Neuronal stem cell (in vitro differentiated cells): ENCODE measurements around the gene KIF18B.

Source experiments
- DNase-seq: peaks from one replicate; pipeline ENCODE4 v3.0.0-alpha.2; 2013; ENCODE audit warnings: low spot score
- H2AFZ ChIP-seq: one replicate; pipeline ENCODE4 v1.6.1; 2013; ENCODE audit warnings: mild to moderate bottlenecking, low read length, inconsistent platforms
- H2AK5ac ChIP-seq: 2 replicates; pipeline ENCODE4 v1.6.1; 2013; ENCODE audit warnings: low read depth, mild to moderate bottlenecking, inconsistent platforms, low read length, moderate library complexity, mixed read lengths
- H2BK120ac ChIP-seq: 2 replicates; pipeline ENCODE4 v1.6.1; 2013; ENCODE audit warnings: low read depth, mild to moderate bottlenecking, inconsistent platforms, low read length, moderate library complexity, mixed read lengths
- H2BK12ac ChIP-seq: one replicate; pipeline ENCODE4 v1.6.1; 2013; ENCODE audit warnings: low read length, inconsistent platforms
- H2BK15ac ChIP-seq: 2 replicates; pipeline ENCODE4 v1.6.1; 2013; ENCODE audit warnings: mild to moderate bottlenecking, low read length, inconsistent platforms, mixed read lengths
- H2BK5ac ChIP-seq: one replicate; pipeline ENCODE4 v1.6.1; 2013; ENCODE audit warnings: inconsistent platforms, mild to moderate bottlenecking, low read length, moderate library complexity
- H3K14ac ChIP-seq: one replicate; pipeline ENCODE4 v1.6.1; 2013; ENCODE audit warnings: low read length, inconsistent platforms
- H3K18ac ChIP-seq: 2 replicates; pipeline ENCODE4 v1.6.1; 2013; ENCODE audit warnings: low read length, inconsistent platforms
- H3K23ac ChIP-seq: 2 replicates; pipeline ENCODE4 v1.6.1; 2013; ENCODE audit warnings: low read depth, mild to moderate bottlenecking, mixed read lengths, low read length, inconsistent platforms; ENCODE audit not compliant: poor library complexity
- H3K27ac ChIP-seq: replicated peaks from 3 replicates; pipeline ENCODE4 v1.5.1; 2013; ENCODE audit warnings: low read length, inconsistent platforms
- H3K27me3 ChIP-seq, 3 experiments: 2 replicates each; pipeline ENCODE4 v1.6.1; 2013; ENCODE audit warnings: low read length in 3 of 3, mild to moderate bottlenecking in 2 of 3, inconsistent platforms in 1 of 3, low read depth in 1 of 3, mixed read lengths in 1 of 3, moderate library complexity in 1 of 3; ENCODE audit not compliant: control insufficient read depth in 3 of 3, insufficient read depth in 3 of 3
- H3K36me3 ChIP-seq, 2 donors: replicated peaks in 1 of 2; 2 replicates each; pipeline ENCODE4 v1.6.1; 2013; ENCODE audit warnings: low read length in 2 of 2; ENCODE audit not compliant: control insufficient read depth in 2 of 2, insufficient read depth in 2 of 2
- H3K4ac ChIP-seq: 2 replicates; pipeline ENCODE4 v1.6.1; 2013; ENCODE audit warnings: inconsistent platforms, mild to moderate bottlenecking, low read length, moderate library complexity
- H3K4me1 ChIP-seq, 2 donors: 1 replicate in 1 of 2; 2 replicates in 1 of 2; pipeline ENCODE4 v1.6.1; 2013; ENCODE audit warnings: low read length in 2 of 2, low read depth in 1 of 2; ENCODE audit not compliant: control insufficient read depth in 2 of 2, insufficient read depth in 1 of 2
- H3K4me2 ChIP-seq: one replicate; pipeline ENCODE4 v1.6.1; 2013; ENCODE audit warnings: mild to moderate bottlenecking, low read length, inconsistent platforms; ENCODE audit not compliant: insufficient read depth, poor library complexity, severe bottlenecking
- H3K4me3 ChIP-seq, 2 donors: 2 replicates each; pipeline ENCODE4 v1.5.1; 2013; ENCODE audit warnings: low read length in 2 of 2, mild to moderate bottlenecking in 2 of 2, inconsistent platforms in 1 of 2, moderate library complexity in 1 of 2
- H3K79me1 ChIP-seq: one replicate; pipeline ENCODE4 v1.6.1; 2013; ENCODE audit warnings: low read depth, mild to moderate bottlenecking, inconsistent platforms, low read length, moderate library complexity
- H3K9ac ChIP-seq: one replicate; pipeline ENCODE4 v1.6.1; 2013; ENCODE audit warnings: mild to moderate bottlenecking, low read depth, low read length, inconsistent platforms; ENCODE audit not compliant: poor library complexity
- H3K9me3 ChIP-seq, 2 donors: replicated peaks in 1 of 2; 2 replicates each; pipeline versions ENCODE3 to v1.6.1; 2013; ENCODE audit warnings: low read length in 2 of 2, mild to moderate bottlenecking in 2 of 2, inconsistent platforms in 1 of 2, low read depth in 1 of 2, mixed read lengths in 1 of 2, moderate library complexity in 1 of 2; ENCODE audit not compliant: control insufficient read depth in 2 of 2, insufficient read depth in 1 of 2
- H4K8ac ChIP-seq: one replicate; pipeline ENCODE4 v1.6.1; 2013; ENCODE audit warnings: low read depth, mild to moderate bottlenecking, inconsistent platforms, low read length, moderate library complexity
- H4K91ac ChIP-seq: one replicate; pipeline ENCODE4 v1.6.1; 2013; ENCODE audit warnings: low read length, low read depth, mild to moderate bottlenecking, inconsistent platforms; ENCODE audit not compliant: poor library complexity
- WGBS, 2 donors: extraction: QIAGEN DNeasy Blood & Tissue Kit; methylation state at CpG; one replicate each; pipeline ENCODE4 v1.1.7; 2013; ENCODE audit warnings: missing lambda C conversion rate in 2 of 2, mixed read lengths in 1 of 2; ENCODE audit not compliant: insufficient read length in 2 of 2, insufficient replicate concordance in 1 of 2; ENCODE audit errors: extremely low coverage in 2 of 2; 5-methylcytosine and 5-hydroxymethylcytosine counted together

KIF18B gene

DNA sequence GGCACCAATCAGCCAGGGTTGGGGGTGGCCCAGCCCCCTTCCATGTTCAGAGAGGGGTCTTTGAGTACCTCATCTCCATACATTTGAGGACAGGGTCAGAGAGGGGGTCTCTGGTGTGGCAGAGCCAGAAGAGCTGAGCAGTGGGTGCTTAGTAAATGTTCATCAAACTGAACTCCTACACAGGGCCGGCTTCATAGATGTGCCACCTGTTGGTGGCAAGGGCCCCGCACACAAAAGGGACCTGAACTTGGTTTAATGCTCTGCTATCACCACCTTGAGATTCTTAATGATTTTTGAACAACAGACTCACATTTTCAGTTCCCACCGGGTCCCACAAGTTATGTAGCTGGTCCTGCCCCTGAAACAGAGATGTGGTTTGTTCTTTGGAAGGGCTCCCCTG is 29.5 kb upstream of the KIF18B start:
- H3K9ac ChIP-seq, result no peak overlapping the region
- peak overlapping the region; percentile 41 for H2BK15ac ChIP-seq
- no peak overlapping the region for H4K8ac ChIP-seq
- no peak overlapping the region for H3K27ac ChIP-seq
- no peak overlapping the region for H4K91ac ChIP-seq
- no peak overlapping the region for H2AFZ ChIP-seq
- no peak overlapping the region for H3K23ac ChIP-seq
- DNase-seq, result no peak
- WGBS, 2 donors, result no CpG with 5 or more reads among the region's 3 CpGs
- no peak overlapping the region for H2BK120ac ChIP-seq
- peaks cover 23 to 39% of the 10 kb centered on the region in 2 donors for H3K4me1 ChIP-seq
- H3K4ac ChIP-seq, result no peak overlapping the region
- peak overlapping the region; percentile 51 for H2AK5ac ChIP-seq
- H3K79me1 ChIP-seq, result no peaks in the 10 kb centered on the region
- H3K27me3 ChIP-seq, result peaks cover 0 to 64% (median 3%) of the 10 kb centered on the region in 3 experiments
- H2BK12ac ChIP-seq, result no peak overlapping the region
- no peak overlapping the region for H3K4me3 ChIP-seq
- no peak overlapping the region for H3K18ac ChIP-seq
- no peak overlapping the region for H3K4me2 ChIP-seq
- H3K9me3 ChIP-seq, result no peaks in the 10 kb centered on the region
- H3K36me3 ChIP-seq, result no peaks in the 10 kb centered on the region
- no peak overlapping the region for H2BK5ac ChIP-seq
- H3K14ac ChIP-seq, result no peak overlapping the region

DNA sequence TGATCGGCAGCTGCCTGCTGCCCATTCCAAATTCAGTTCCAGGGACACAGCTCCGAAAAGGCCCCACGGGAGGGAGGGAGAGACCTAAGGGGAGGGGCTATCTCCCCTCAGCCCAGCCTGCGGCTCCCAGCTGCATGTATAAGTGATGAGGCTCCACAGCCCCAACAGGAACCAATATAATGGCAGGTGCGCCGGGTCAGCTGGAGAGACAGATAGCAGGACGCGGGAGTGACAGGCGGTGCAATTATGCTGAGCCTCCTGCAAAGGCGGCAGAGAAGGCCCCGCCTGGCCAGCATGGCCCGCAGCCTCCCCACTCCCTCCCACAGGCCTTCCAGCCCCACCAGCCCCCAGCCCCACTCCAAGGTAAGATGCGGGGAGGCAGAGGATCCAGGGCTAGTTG is 28.6 kb upstream of the KIF18B start:
- DNase-seq, result no peak
- Histone ChIP-seq H3K27ac (no peak overlapping the region), H3K4me1 (peaks cover 26 to 39% of the 10 kb centered on the region in 2 donors)

DNA sequence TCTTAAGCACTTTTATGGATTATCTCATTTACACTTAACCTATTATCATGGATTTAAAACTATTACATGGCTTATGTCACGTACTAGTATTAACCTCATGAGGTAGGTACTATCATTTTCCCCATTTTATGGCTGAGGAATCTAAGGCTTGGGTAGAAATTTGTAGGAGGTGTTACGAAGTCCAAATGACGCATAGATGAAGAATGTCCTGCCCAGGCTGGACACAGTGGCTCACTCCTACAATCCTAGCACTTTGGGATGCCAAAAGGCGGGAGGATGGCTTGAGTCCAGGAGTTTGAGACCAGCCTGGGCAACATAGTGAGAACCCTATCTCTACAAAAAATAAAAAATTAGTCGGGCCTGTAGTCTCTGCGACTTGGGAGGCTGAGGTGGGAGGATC is 25.4 kb upstream of the KIF18B start:
- H2AK5ac ChIP-seq, result no peak overlapping the region
- no peaks in the 10 kb centered on the region for H3K36me3 ChIP-seq
- no peak overlapping the region for H3K18ac ChIP-seq
- H2BK120ac ChIP-seq, result no peak overlapping the region
- H3K79me1 ChIP-seq, result no peaks in the 10 kb centered on the region
- no peak overlapping the region for H4K91ac ChIP-seq
- WGBS, 2 donors, result no CpG with 5 or more reads among the region's 6 CpGs
- H2AFZ ChIP-seq, result no peak overlapping the region
- H3K4ac ChIP-seq, result no peak overlapping the region
- H3K9me3 ChIP-seq, result no peaks in the 10 kb centered on the region
- no peak overlapping the region for H4K8ac ChIP-seq
- no peak overlapping the region for H3K4me3 ChIP-seq
- peaks cover 19 to 33% of the 10 kb centered on the region in 2 donors for H3K4me1 ChIP-seq
- no peak overlapping the region for H3K4me2 ChIP-seq
- H2BK5ac ChIP-seq, result no peak overlapping the region
- H2BK12ac ChIP-seq, result no peak overlapping the region
- no peak overlapping the region for H3K9ac ChIP-seq
- no peak overlapping the region for H2BK15ac ChIP-seq
- no peak for DNase-seq
- no peak overlapping the region for H3K27ac ChIP-seq
- H3K14ac ChIP-seq, result no peak overlapping the region
- H3K27me3 ChIP-seq, result peaks cover under 1 to 81% (median 32%) of the 10 kb centered on the region in 3 experiments
- no peak overlapping the region for H3K23ac ChIP-seq

More for the DNA sequence above, 28.6 kb upstream of the KIF18B start:
- Histone ChIP-seq H2BK12ac (no peak overlapping the region), H2BK15ac (no peak overlapping the region), H3K27me3 (peaks cover 0 to 70% (median 10%) of the 10 kb centered on the region in 3 experiments), H3K14ac (no peak overlapping the region), H3K79me1 (no peaks in the 10 kb centered on the region), H3K9ac (no peak overlapping the region), H3K36me3 (no peaks in the 10 kb centered on the region), H2AFZ (peak overlapping the region; percentile 56), H4K8ac (no peak overlapping the region), H2BK5ac (no peak overlapping the region), H3K4ac (no peak overlapping the region), H3K4me2 (no peak overlapping the region), H3K23ac (no peak overlapping the region), H3K18ac (no peak overlapping the region), H3K4me3 (no peak overlapping the region), H4K91ac (no peak overlapping the region), H3K9me3 (no peaks in the 10 kb centered on the region), H2BK120ac (no peak overlapping the region), H2AK5ac (peak overlapping the region; percentile 51)
- WGBS, 2 donors, result no CpG with 5 or more reads among the region's 13 CpGs

DNA sequence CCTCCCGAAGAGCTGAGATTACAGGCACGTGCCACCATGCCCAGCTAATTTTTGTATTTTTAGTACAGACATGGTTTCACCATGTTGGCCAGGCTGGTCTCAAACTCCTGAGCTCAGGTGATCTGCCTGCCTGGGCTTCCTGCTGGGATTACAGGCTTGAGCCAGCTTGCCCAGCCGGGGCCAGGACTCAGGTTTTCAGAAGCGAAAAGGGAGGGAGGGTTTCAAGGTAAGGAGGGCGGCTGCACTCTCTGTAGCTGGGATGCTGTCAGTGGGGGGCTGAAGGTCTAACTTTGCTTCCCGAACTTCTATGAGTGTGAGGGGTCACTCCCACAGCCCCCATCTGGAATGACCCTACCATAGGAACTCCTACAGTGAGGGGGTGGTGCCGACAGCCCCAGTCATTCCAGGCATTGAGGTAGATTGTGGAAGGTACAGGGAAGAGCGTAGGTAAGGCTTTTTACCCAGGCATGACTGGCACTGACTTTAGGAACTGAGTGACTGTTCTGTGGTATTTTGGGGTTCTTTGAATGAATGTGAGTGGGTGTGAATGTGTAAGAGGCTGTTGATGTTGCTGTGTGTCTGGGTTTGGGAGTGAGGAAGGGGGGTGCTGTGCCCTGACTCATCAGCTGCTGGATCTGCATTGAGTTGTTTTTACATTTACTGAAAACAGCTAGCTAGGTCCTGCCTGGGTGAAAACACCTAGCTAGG is 24.4 kb upstream of the KIF18B start:
- Histone ChIP-seq H3K4ac (no peak overlapping the region), H2BK120ac (no peak overlapping the region), H2BK12ac (no peak overlapping the region), H4K8ac (no peak overlapping the region), H2AK5ac (no peak overlapping the region), H3K79me1 (peaks cover 5% of the 10 kb centered on the region), H3K4me1 (peaks cover 13 to 24% of the 10 kb centered on the region in 2 donors), H2BK15ac (no peak overlapping the region), H3K4me2 (no peak overlapping the region), H3K14ac (no peak overlapping the region), H2BK5ac (no peak overlapping the region), H4K91ac (no peak overlapping the region), H2AFZ (no peak overlapping the region), H3K27me3 (peaks cover 11 to 80% (median 42%) of the 10 kb centered on the region in 3 experiments), H3K23ac (no peak overlapping the region), H3K4me3 (no peak overlapping the region), H3K18ac (no peak overlapping the region), H3K9ac (peak overlapping the region; percentile 38), H3K9me3 (no peaks in the 10 kb centered on the region), H3K36me3 (no peaks in the 10 kb centered on the region), H3K27ac (no peak overlapping the region)
- DNase-seq, result no peak
- WGBS, 2 donors, result no CpG with 5 or more reads among the region's 8 CpGs
